Effector memory CD4-positive, alpha-beta T cell (primary cell): ENCODE measurements around the gene MYO1H.
"Not testable (repeated sequence)": the region's sequence is repeated elsewhere in the genome, so short reads cannot be mapped to it uniquely, and the experiment has no call there.

Source experiments
- DNase-seq, 3 donors: peaks; one replicate each; pipeline ENCODE4 v3.0.0-alpha.2; 2020
- H3K27ac ChIP-seq: 2 replicates; pipeline ENCODE4 v1.7.0; 2013; ENCODE audit warnings: mild to moderate bottlenecking, low read length, moderate library complexity; ENCODE audit not compliant: insufficient read depth, poor library complexity, severe bottlenecking
- H3K27me3 ChIP-seq: replicated peaks from 2 replicates; pipeline ENCODE4 v1.7.0; 2013; ENCODE audit warnings: mild to moderate bottlenecking, low read length; ENCODE audit not compliant: insufficient read depth, control insufficient read depth, poor library complexity, severe bottlenecking
- H3K36me3 ChIP-seq: 2 replicates; pipeline ENCODE4 v1.7.0; 2013; ENCODE audit warnings: mild to moderate bottlenecking, low read length, moderate library complexity; ENCODE audit not compliant: control insufficient read depth, insufficient read depth
- H3K4me1 ChIP-seq: 2 replicates; pipeline ENCODE4 v1.7.0; 2013; ENCODE audit warnings: low read length, mild to moderate bottlenecking; ENCODE audit not compliant: control insufficient read depth, insufficient read depth, poor library complexity, severe bottlenecking
- H3K4me3 ChIP-seq: 2 replicates; pipeline ENCODE4 v1.7.0; 2013; ENCODE audit warnings: low read length, low read depth, mild to moderate bottlenecking; ENCODE audit not compliant: insufficient read depth, poor library complexity, severe bottlenecking
- H3K9me3 ChIP-seq: 2 replicates; pipeline ENCODE4 v1.7.0; 2013; ENCODE audit warnings: mild to moderate bottlenecking, low read length, moderate library complexity; ENCODE audit not compliant: control insufficient read depth

MYO1H gene

GRCh38 chr12:109466305-109466704, 118.6 kb downstream of the MYO1H start:
- Histone ChIP-seq H3K9me3 (no peaks in the 10 kb centered on the region), H3K4me1 (no peaks in the 10 kb centered on the region), H3K4me3 (no peak overlapping the region), H3K36me3 (peaks cover 34% of the 10 kb centered on the region), H3K27me3 (no peaks in the 10 kb centered on the region), H3K27ac (no peak overlapping the region)
- DNase-seq = no peak

DNA sequence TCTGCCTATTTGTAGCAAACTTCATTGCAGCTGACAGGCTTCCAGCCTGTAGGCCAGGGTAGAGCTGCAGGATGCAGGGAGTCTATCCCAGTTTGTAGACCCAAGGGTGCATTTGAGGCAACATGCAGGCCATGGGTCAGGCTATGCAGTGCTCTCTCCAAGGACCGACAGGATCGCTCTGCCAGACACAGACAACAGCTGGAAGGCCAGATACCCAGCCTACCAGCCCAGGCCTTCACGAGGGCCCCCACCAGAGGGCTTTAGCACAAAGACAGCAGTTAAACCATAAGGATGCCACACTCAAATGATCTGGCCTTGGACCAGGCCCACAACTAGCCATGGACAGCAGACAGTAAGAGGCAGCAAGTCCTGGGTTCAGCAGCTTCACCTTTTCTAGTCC, 119.1 kb downstream of the MYO1H start:
- H3K4me3 ChIP-seq = no peak overlapping the region
- peaks cover 34% of the 10 kb centered on the region for H3K36me3 ChIP-seq
- DNase-seq = no peak
- no peaks in the 10 kb centered on the region for H3K27me3 ChIP-seq
- no peaks in the 10 kb centered on the region for H3K4me1 ChIP-seq
- H3K9me3 ChIP-seq = no peaks in the 10 kb centered on the region
- H3K27ac ChIP-seq = no peak overlapping the region

- Histone ChIP-seq H3K36me3 (peaks cover 34% of the 10 kb centered on the region), H3K4me1 (no peaks in the 10 kb centered on the region), H3K4me3 (no peak overlapping the region), H3K9me3 (no peaks in the 10 kb centered on the region), H3K27ac (no peak overlapping the region), H3K27me3 (no peaks in the 10 kb centered on the region)
- no peak for DNase-seq
Measured at GRCh38 chr12:109467978-109468676, 120.4 kb downstream of the MYO1H start.

DNA sequence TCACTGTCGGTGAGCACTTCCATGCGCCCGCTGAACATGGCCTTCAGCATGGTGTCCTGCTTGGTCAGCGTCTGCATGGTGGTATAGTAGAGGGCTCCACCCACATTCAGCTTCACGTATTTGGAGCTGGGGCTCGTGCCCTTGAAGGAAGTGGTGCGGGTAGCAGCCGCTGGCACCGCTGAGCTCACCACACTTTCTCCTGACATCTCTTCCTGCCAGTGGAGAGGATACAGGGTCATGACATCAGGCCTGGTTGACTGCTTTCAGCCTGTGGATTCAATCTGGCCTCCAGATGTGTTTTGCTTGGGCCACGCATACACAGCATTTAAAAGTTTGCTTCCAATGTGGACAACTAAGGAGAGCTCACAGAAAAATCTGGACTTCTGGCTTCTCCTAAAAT, 121.8 kb downstream of the MYO1H start:
- no peak for DNase-seq
- H3K27me3 ChIP-seq = no peaks in the 10 kb centered on the region
- H3K4me3 ChIP-seq = no peak overlapping the region
- no peaks in the 10 kb centered on the region for H3K4me1 ChIP-seq
- H3K36me3 ChIP-seq = peaks cover 34% of the 10 kb centered on the region
- H3K9me3 ChIP-seq = no peaks in the 10 kb centered on the region
- no peak overlapping the region for H3K27ac ChIP-seq

DNA sequence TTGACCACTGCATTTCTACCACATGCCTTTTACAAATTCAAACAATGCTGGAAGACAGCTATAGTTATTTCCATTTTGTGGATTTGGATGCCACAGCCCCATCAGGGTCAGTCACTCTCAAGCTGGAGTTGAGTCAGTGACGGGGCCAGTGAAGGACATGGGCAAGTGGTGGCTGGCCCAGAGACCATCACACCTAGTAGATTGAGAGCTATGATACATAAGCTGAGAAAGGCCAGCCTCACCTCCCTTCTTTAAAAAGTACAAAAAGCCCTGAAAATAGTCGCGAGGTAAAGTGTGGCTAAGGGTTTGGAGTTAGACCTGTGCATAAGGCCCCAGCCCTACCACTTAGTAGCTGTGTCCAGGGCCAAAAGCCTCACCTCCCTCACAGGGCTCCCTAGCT, 125.3 kb downstream of the MYO1H start:
- Histone ChIP-seq H3K27me3 (no peaks in the 10 kb centered on the region), H3K36me3 (peaks cover 22% of the 10 kb centered on the region), H3K4me1 (peaks cover 16% of the 10 kb centered on the region), H3K9me3 (no peaks in the 10 kb centered on the region), H3K27ac (no peak overlapping the region), H3K4me3 (no peak overlapping the region)
- no peak for DNase-seq

DNA sequence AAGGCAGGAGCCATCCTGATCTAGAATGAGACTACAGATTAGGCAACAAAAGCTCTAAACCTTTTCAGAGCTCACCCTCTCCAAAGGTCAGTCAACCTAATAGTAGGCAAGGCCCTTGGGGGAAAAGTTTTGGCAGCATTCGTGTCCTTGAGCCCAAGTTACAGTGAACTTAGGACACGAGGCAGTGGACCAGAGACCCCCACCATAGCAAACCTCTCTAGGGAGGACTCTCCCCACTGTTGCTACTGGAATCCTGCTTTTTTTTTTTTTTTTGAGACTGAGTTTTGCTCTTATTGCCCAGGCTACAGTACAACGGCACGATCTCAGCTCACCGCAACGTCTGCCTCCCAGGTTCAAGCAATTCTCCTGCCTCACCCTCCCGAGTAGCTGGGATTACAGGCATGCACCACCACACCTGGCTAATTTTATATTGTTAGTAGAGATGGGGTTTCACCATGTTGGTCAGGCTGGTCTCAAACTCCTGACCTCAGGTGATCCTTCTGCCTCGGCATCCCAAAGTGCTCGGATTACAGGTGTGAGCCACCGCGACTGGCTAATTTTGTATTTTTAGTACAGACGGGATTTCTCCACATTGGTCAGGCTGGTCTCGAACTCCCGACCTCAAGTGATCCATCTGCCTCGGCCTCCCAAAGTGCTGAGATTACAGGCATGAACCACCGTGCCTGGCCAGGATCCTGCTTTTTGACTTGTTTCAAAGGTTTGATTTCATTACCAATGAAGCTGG, 126.0 kb downstream of the MYO1H start:
- DNase-seq, H3K9me3 ChIP-seq, H3K27ac ChIP-seq, H3K4me3 ChIP-seq, H3K27me3 ChIP-seq: not testable (repeated sequence)
- Histone ChIP-seq H3K4me1 (peaks cover 22% of the 10 kb centered on the region), H3K36me3 (peaks cover 17% of the 10 kb centered on the region)

- DNase-seq = no peak
- H3K36me3 ChIP-seq = peaks cover 6% of the 10 kb centered on the region
- no peak overlapping the region for H3K4me3 ChIP-seq
- H3K4me1 ChIP-seq = peaks cover 22% of the 10 kb centered on the region
- H3K9me3 ChIP-seq = no peaks in the 10 kb centered on the region
- H3K27ac ChIP-seq = no peak overlapping the region
- no peaks in the 10 kb centered on the region for H3K27me3 ChIP-seq
Measured at GRCh38 chr12:109475121-109475520, 127.4 kb downstream of the MYO1H start.

DNA sequence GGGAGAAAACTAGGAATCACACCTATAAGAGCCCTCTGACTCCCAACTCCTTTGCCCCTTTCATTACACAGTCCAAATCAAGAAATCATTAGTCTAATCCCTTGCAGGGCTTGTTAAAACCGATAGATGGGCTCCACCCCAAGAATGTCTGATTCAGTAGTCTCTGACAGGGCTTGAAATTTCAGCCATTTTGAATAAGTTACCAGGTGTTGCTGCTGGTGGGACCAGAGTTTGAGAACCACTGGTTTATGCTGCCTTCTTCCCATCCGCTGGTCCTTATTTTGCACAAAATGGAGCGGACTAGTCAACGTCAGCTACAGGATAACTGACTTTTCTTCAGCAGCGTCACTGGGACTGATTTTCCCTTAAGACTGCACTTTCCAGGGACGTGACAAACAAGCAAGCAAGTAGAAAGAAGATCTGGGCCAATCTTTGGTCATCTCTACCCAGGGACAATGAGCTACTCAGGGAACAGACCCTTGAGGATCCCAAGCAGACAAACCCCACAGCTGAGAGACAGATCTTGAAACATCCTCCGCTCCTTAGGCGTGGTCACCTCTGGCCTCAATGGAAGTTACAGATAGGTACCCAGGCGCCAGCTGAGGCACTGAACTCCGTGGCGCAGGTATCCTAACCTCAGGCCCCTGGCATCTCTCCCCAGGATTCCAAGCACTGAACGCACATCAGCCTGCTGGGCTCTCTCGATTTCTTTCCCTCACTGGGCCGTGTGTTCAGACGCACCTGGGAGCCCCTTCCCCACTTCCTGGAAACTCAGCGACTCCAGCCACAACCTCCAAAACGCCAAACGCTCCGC, 128.5 kb downstream of the MYO1H start:
- no peaks in the 10 kb centered on the region for H3K36me3 ChIP-seq
- no peaks in the 10 kb centered on the region for H3K9me3 ChIP-seq
- H3K4me3 ChIP-seq = peak overlapping the region; percentile 96
- H3K4me1 ChIP-seq = peaks cover 22% of the 10 kb centered on the region
- peak overlapping the region; percentile 96 for H3K27ac ChIP-seq
- no peak for DNase-seq
- no peaks in the 10 kb centered on the region for H3K27me3 ChIP-seq

GRCh38 chr12:109476807-109477184, 129.1 kb downstream of the MYO1H start:
- no peaks in the 10 kb centered on the region for H3K36me3 ChIP-seq
- no peaks in the 10 kb centered on the region for H3K27me3 ChIP-seq
- DNase-seq = no peak
- no peaks in the 10 kb centered on the region for H3K9me3 ChIP-seq
- H3K4me1 ChIP-seq = peaks cover 22% of the 10 kb centered on the region
- peak overlapping the region; percentile 96 for H3K27ac ChIP-seq
- peak overlapping the region; percentile 96 for H3K4me3 ChIP-seq
